Mucosa of descending colon (tissue), 3 donors: ENCODE data around the gene PPL. TPM values are rescaled to one million over a fixed set of nuclear protein-coding genes. Genes with fewer than 3 reads are reported as not detected.

Experiments
- ATAC-seq: fragments of 200-7000 bp; cut with Tn5 transposase; one replicate; pipeline ENCODE4 v1.9.1; 2020; ENCODE audit warnings: mild to moderate bottlenecking, moderate library complexity
- DNase-seq, 3 donors: peaks; one replicate each; pipeline ENCODE4 v3.0.0-alpha.2; 2020
- H3K36me3 ChIP-seq: fragments of 200-600 bp; one replicate; pipeline ENCODE4 v1.8.0; 2021; ENCODE audit warnings: low read depth, mild to moderate bottlenecking
- H3K4me1 ChIP-seq: fragments of 200-600 bp; one replicate; pipeline ENCODE4 v1.8.0; 2021; ENCODE audit warnings: low read depth, mild to moderate bottlenecking
- H3K4me3 ChIP-seq: fragments of 200-600 bp; one replicate; pipeline ENCODE4 v1.8.0; 2021; ENCODE audit warnings: mild to moderate bottlenecking
- H3K9me3 ChIP-seq: fragments of 200-600 bp; one replicate; pipeline ENCODE4 v1.8.0; 2021; ENCODE audit warnings: mild to moderate bottlenecking
- CTCF ChIP-seq: fragments of 200-600 bp; IDR thresholded peaks from one replicate; pipeline ENCODE4 v1.8.0; 2022; ENCODE audit warnings: antibody characterized with exemption, mild to moderate bottlenecking
- intact Hi-C, 2 donors: fragments of 100-400 bp; cut with DNase I in 1 of 2; cut with micrococcal nuclease in 1 of 2; formaldehyde crosslinking; loops; one replicate each; pipeline versions ENCODE4 v1.11.0 to v1.11.1; 2022; cut with DNase I, micrococcal nuclease
- total RNA-seq, 3 donors: library from RNA; stranded (reverse); fragmentation: NEBNext Ultra II Directional in 2 of 3; extraction: Animal tissue kit (Norgen Biotek cat#: 25700) in 2 of 3; gene quantifications; one replicate each; pipeline versions ENCODE4 v1.2.1 to v1.2.4, GENCODE V29; 2021 to 2023
- donor health status: DM: no; HTN: no; CAD: no; lungs with moderate emphysema.
- donor health status: DM: no; HTN: no; CAD: no.
- donor health status: DM: no; HTN: yes; CAD: no.

PPL gene
- total RNA-seq, 3 donors from 2014 or later, result 10.8 to 22.1 (median 13.9) TPM

GRCh38 chr16:4890026-4890425 lies 46.9 kb downstream of the PPL start:
- DNase-seq (no peak), ATAC-seq (no peak)
- no peak for TF ChIP-seq CTCF
- H3K9me3 ChIP-seq, result no peaks in the 10 kb centered on the region
- no peaks in the 10 kb centered on the region for H3K4me1 ChIP-seq
- intact Hi-C loops, result no loop called here
- H3K4me3 ChIP-seq, result no peak overlapping the region
- peaks cover 5% of the 10 kb centered on the region for H3K36me3 ChIP-seq

GRCh38 chr16:4888428-4889135 lies 48.4 kb downstream of the PPL start:
- intact Hi-C loops, result no loop called here
- ATAC-seq, result no peak

GRCh38 chr16:4886151-4886550 lies 50.8 kb downstream of the PPL start:
- no peak for DNase-seq
- intact Hi-C loops, result no loop called here
- Histone ChIP-seq H3K36me3 (peaks cover 11% of the 10 kb centered on the region), H3K4me1 (no peaks in the 10 kb centered on the region), H3K4me3 (no peak overlapping the region), H3K9me3 (no peaks in the 10 kb centered on the region)
- no peak for ATAC-seq
- no peak for TF ChIP-seq CTCF

More at GRCh38 chr16:4888428-4889135, 48.4 kb downstream of the PPL start:
- Histone ChIP-seq H3K36me3 (peaks cover 7% of the 10 kb centered on the region), H3K4me3 (no peak overlapping the region), H3K4me1 (no peaks in the 10 kb centered on the region), H3K9me3 (no peaks in the 10 kb centered on the region)
- DNase-seq, result no peak
- no peak for TF ChIP-seq CTCF

- intact Hi-C loops, result no loop called here
- DNase-seq, result no peak
- Histone ChIP-seq H3K36me3 (peaks cover 17% of the 10 kb centered on the region), H3K9me3 (no peaks in the 10 kb centered on the region), H3K4me3 (no peak overlapping the region), H3K4me1 (no peaks in the 10 kb centered on the region)
- no peak for TF ChIP-seq CTCF
- no peak for ATAC-seq
These were observed 51.7 kb downstream of the PPL start for GRCh38 chr16:4884972-4885874.

GRCh38 chr16:4884209-4884608 lies 52.7 kb downstream of the PPL start:
- TF ChIP-seq CTCF, result no peak

More at GRCh38 chr16:4884209-4884608, 52.7 kb downstream of the PPL start:
- H3K4me1 ChIP-seq, result no peaks in the 10 kb centered on the region
- DNase-seq, result no peak
- no peaks in the 10 kb centered on the region for H3K9me3 ChIP-seq
- ATAC-seq, result no peak
- intact Hi-C loops, result no loop called here
- no peak overlapping the region for H3K4me3 ChIP-seq
- H3K36me3 ChIP-seq, result peaks cover 23% of the 10 kb centered on the region
